Heart right ventricle (tissue), 16 donors: ENCODE measurements around the gene ROBO1. TPM values are rescaled to one million over a fixed set of nuclear protein-coding genes. Genes with fewer than 3 reads are reported as not detected.

Experiments
- ATAC-seq, 8 donors: fragments of 200-7000 bp; cut with Tn5 transposase; one replicate each; pipeline ENCODE4 v1.9.1; 2020; ENCODE audit warnings: mild to moderate bottlenecking in 8 of 8, moderate library complexity in 8 of 8, moderate number of reproducible peaks in 1 of 8
- DNase-seq, 2 donors: peaks; one replicate each; pipeline ENCODE4 v3.0.0-alpha.2; 2020
- H3K27ac ChIP-seq, 10 donors: fragments of 200-600 bp; sonication (generic) in 2 of 10; one replicate each; pipeline versions ENCODE4 v1.5.0 to v1.8.0; 2020 to 2022; ENCODE audit warnings: mild to moderate bottlenecking in 3 of 10
- H3K27me3 ChIP-seq, 7 donors: fragments of 200-600 bp; one replicate each; pipeline ENCODE4 v1.8.0; 2021 to 2022; ENCODE audit warnings: mild to moderate bottlenecking in 2 of 7
- H3K36me3 ChIP-seq, 9 donors: fragments of 200-600 bp; sonication (generic) in 1 of 9; one replicate each; pipeline versions ENCODE4 v1.5.0 to v1.8.0; 2020 to 2022; ENCODE audit warnings: mild to moderate bottlenecking in 2 of 9
- H3K4me1 ChIP-seq, 9 donors: fragments of 200-600 bp; sonication (generic) in 1 of 9; one replicate each; pipeline versions ENCODE4 v1.5.0 to v1.8.0; 2020 to 2022; ENCODE audit warnings: mild to moderate bottlenecking in 4 of 9
- H3K4me3 ChIP-seq, 10 donors: fragments of 200-600 bp; sonication (generic) in 2 of 10; one replicate each; pipeline versions ENCODE4 v1.5.0 to v1.8.0; 2020 to 2022; ENCODE audit warnings: mild to moderate bottlenecking in 7 of 10, moderate library complexity in 2 of 10
- H3K9me3 ChIP-seq, 11 donors: fragments of 200-600 bp in 10 of 11; sonication (generic) in 2 of 11; one replicate each; pipeline versions ENCODE4 v1.5.0 to v1.8.0; 2013 to 2022; ENCODE audit warnings: mild to moderate bottlenecking in 2 of 11, control low read depth in 1 of 11, moderate library complexity in 1 of 11
- CTCF ChIP-seq, 9 donors: fragments of 200-600 bp; sonication (generic) in 2 of 9; IDR thresholded peaks; one replicate each; pipeline versions ENCODE4 v1.5.0 to v1.8.0; 2021 to 2022; ENCODE audit warnings: antibody characterized with exemption in 9 of 9, mild to moderate bottlenecking in 5 of 9, moderate library complexity in 1 of 9
- WGBS, 2 donors: extraction: QIAGEN DNeasy Blood & Tissue Kit; methylation state at CpG; one replicate each; pipeline ENCODE4 v1.1.7; 2013; ENCODE audit warnings: inconsistent platforms in 1 of 2; 5-methylcytosine and 5-hydroxymethylcytosine counted together
- intact Hi-C, 10 donors: fragments of 100-400 bp; cut with DNase I; formaldehyde crosslinking; loops; one replicate each; pipeline versions ENCODE4 v1.11.1 to v1.14.2; 2022
- polyA plus RNA-seq, 2 donors: library from polyadenylated mRNA; stranded (reverse); fragments of 200-250 nt; gene quantifications; one replicate each; pipeline ENCODE4 v1.2.3, GENCODE V29; 2013
- total RNA-seq, 10 donors: library from RNA; stranded (reverse); fragmentation: NEBNext Ultra II Directional in 3 of 10; extraction: Animal tissue kit (Norgen Biotek cat#: 25700) in 3 of 10; gene quantifications; one replicate each; pipeline versions ENCODE4 v1.2.1 to v1.2.4, GENCODE V29; 2021 to 2023
- donor health status: Arrhythmogenic right ventricular cardiomyopathy.
- donor health status: ischemic (EF 13 %, LVEDD 7.1; RV severe dilation, severe dysfunction).
- donor health status: healthy with polysubstance abuse.
- donor health status: DM: no; HTN: yes; CAD: no.
- donor health status: DM: no; HTN: no; CAD: no.
- donor health status: ischemic (EF 25% LVEDD 6.9; RV normal size, moderate dysfunction).
- donor health status: ischemic (EF 25% LVEDD 5.7; RV mildly dilated, moderate dysfunction).
- donor health status: healthy.
- donor health status: DM: yes; HTN: yes; CAD: no.
- donor health status: Ischemic cardiomyopathy.
- donor health status: ischemic (EF 35%, LVEDD 5.7; RV mildly dilated, moderate dysfunction).
- donor health status: nonischemic (EF 11% LVEDD 7.7; RV severe dilation, severe dysfunction).
- donor health status: DM: yes; HTN: yes; CAD: no.
- donor health status: PGD.
- donor health status: ischemic (EF 29% LVEDD 5.4; RV normal size, mild dysfunction).
- donor health status: nonischemic (EF 23%, LVEDD 6.1; RV moderate dilation, normal function).

ROBO1 gene
- total and polyA plus RNA-seq, 12 donors, result 2.8 to 13.9 (median 5.6) TPM

GRCh38 chr3:79362571-79363270 is 405.1 kb downstream of the ROBO1 start:
- WGBS, 2 donors, result 35 to 40% methylated on average over 3 of the region's 3 CpGs
- TF ChIP-seq CTCF (IDR thresholded peaks at IDR 0.05), result no peak
- Histone ChIP-seq H3K9me3 (no peaks in the 10 kb centered on the region), H3K4me1 (no peaks in the 10 kb centered on the region), H3K4me3 (no peak overlapping the region), H3K27ac (peak overlapping the region in 4 of 10 donors; percentile 10 to 45 (median 31)), H3K36me3 (no peaks in the 10 kb centered on the region), H3K27me3 (peaks cover 0 to 17% (median 0%) of the 10 kb centered on the region in 7 donors)
- intact Hi-C loops, result loop anchor here in 8 of 10 donors (1.0 to 10.0 kb wide), 6 partner anchors 275 to 708 kb away; no protein-coding TSS in a partner anchor
- no peak for DNase-seq
- ATAC-seq, result no peak

DNA sequence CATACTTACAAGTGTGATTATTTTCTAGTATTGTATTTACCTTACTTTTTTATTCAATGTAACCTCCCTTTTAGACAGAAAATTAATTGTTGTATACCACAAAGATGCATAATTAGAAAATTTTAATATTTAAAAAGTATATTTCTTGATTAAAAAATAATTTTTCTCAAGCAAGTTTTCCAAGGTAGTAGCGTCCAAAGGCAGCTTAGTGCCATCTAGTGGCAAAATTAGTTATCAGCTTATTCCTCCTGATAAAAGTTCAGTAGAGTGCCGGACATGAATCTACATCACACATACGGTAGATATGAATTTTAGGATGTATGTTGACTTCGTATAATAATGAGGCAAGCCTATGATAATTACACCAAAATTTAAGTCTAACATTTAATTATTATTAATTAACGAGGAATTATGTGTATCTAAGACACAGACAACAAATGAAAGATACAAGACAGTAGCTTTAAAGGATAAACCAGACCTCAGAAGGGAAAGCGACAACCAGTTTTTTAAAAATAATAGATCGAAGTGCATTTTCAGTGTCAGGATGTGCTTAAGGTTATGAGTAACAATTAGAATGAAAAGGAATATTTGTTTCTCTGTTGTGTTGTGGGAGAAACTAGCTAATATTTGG is 405.9 kb downstream of the ROBO1 start:
- Histone ChIP-seq H3K36me3 (no peaks in the 10 kb centered on the region), H3K4me3 (peak overlapping the region in 1 of 10 donors; percentile 14), H3K27ac (peak overlapping the region in 3 of 10 donors; percentile 24 to 45 (median 38)), H3K27me3 (peaks cover 0 to 17% (median 0%) of the 10 kb centered on the region in 7 donors), H3K4me1 (no peaks in the 10 kb centered on the region), H3K9me3 (no peaks in the 10 kb centered on the region)
- intact Hi-C loops, result loop anchor here in 8 of 10 donors (1.0 to 10.0 kb wide), 6 partner anchors 275 to 707 kb away; no protein-coding TSS in a partner anchor
- WGBS, 2 donors, result 16 to 21% methylated on average over 7 of the region's 7 CpGs
- ATAC-seq (peak in 1 of 8 donors; percentile 42), DNase-seq (peak in 1 of 2 donors; percentile 6)
- peak; percentile 42 to 79 (median 73) for TF ChIP-seq CTCF (IDR thresholded peaks at IDR 0.05)

GRCh38 chr3:79358327-79358726 is 409.5 kb downstream of the ROBO1 start:
- no peak for TF ChIP-seq CTCF (IDR thresholded peaks at IDR 0.05)
- Histone ChIP-seq H3K9me3 (no peaks in the 10 kb centered on the region), H3K4me1 (no peaks in the 10 kb centered on the region), H3K36me3 (no peaks in the 10 kb centered on the region), H3K27ac (no peak overlapping the region), H3K27me3 (peaks cover 0 to 11% (median 0%) of the 10 kb centered on the region in 7 donors), H3K4me3 (no peak overlapping the region)
- no peak for DNase-seq
- 68 to 83% methylated on average over 4 of the region's 4 CpGs for WGBS, 2 donors
- intact Hi-C loops, result loop anchor here in 1 of 10 donors (10.0 kb wide), 1 partner anchor 694 kb away; no protein-coding TSS in a partner anchor
- ATAC-seq, result no peak

GRCh38 chr3:79354179-79354688 is 413.6 kb downstream of the ROBO1 start:
- ATAC-seq, result peak in 1 of 8 donors; percentile 39
- intact Hi-C loops, result loop anchor here in 1 of 10 donors (10.0 kb wide), 1 partner anchor 689 kb away; no protein-coding TSS in a partner anchor
- no peak for DNase-seq
- H3K27ac ChIP-seq, result no peak overlapping the region
- H3K36me3 ChIP-seq, result no peaks in the 10 kb centered on the region
- no peaks in the 10 kb centered on the region for H3K4me1 ChIP-seq
- WGBS, 2 donors, result 37 to 60% methylated on average over 3 of the region's 3 CpGs
- no peaks in the 10 kb centered on the region for H3K9me3 ChIP-seq
- no peak overlapping the region for H3K4me3 ChIP-seq
- TF ChIP-seq CTCF (IDR thresholded peaks at IDR 0.05), result no peak
- H3K27me3 ChIP-seq, result no peaks in the 10 kb centered on the region
